Inflammatory macrophage treated with lipopolysaccharide for 1 hour (primary cell): ENCODE data around the gene GLIS2.

ENCODE experiments used
- DNase-seq, 2 donors: peaks; one replicate each; pipeline ENCODE4 v3.0.0-alpha.2; 2020 to 2022

GLIS2 gene

DNA sequence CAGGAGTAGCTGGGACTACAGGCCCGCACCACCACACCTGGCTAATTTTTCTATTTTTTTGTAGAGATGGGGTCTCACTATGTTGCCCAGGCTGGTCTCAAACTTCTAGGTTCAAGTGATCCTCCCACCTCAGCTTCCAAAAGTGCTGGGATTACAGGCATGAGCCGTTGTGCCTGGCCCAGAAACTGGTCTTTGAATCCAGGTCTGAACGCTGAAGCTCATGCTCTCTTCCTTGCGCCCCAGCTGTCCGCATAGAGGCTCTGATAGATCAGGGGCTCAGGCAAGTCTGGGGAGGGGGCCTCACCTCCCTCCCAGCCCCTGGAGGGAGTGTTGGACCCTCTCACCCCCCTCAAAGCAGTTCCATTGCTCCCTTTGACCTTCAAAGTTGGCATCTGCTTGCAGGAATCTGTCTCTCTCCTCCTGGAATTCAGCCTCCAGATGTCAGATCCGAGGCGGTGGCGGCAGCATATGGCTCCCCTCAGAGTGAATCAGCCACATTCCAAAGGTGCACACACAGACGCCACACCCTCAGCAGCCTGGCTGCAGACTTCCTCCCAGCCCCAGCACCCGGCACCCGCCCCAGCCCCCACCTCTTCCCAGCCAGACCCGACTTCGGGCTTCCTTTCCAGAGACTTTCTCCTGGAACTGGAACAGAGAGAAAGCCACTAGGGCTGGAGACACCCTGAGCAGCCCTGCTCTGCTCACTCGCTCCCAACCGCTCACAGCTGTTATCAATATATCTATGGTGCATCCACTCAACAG lies 16.9 kb upstream of the GLIS2 start:
- no peak for DNase-seq

DNA sequence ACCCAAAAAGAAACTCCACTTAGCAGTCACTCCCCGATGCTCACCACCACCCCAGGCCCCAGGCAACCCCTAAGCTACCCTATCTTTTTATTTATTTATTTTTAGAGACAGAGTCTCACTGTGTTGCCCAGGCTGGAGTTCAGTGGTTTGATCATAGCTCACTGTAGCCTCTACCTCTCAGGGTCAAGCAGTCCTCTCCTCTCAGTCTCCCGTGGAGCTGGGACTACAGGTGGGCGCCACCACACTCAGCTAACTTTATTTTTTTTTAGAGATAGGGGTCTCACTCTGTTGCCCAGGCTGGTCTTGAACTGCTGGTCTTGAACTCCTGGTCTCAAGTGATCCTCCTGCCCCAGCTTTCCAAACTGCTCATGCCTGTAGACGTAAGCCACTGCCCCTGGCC lies 14.7 kb upstream of the GLIS2 start:
- DNase-seq = no peak

DNA sequence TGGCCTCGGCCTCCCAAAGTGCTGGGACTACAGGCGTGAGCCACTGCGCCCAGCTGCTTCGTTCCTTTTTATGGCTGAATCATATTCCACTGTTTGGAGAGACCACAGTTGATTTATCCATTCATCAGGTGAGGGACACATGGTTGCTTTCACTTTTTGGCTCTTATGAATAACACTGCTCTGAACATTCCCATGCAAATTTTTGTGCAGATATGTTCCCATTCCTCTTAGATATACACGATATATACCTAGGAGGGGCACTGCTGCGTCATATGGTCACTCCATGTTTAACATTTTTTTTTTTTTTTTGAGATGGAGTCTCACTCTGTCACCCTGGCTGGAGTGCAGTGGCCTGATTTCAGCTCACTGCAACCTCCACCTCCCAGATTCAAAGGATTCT lies 13.9 kb upstream of the GLIS2 start:
- DNase-seq = no peak

DNA sequence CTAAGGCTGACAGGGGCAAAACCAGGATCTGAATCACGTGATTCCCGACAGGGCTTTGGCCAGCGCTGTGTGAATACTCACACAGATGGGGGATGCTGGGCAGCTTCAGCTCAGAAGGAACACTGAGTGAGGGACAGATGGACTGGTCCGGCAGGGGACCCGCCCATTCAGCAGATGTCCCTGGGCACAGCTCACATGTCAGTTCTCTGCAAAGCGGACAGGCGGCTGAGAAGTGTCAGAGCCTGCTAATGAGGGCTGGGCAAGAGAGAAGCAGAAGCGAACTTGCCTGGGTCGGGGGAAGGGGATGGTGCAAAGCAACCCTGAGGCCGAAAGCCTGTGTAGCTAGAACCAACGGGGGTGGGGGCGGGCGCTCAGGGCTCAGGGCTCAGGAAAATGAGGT lies 11.9 kb upstream of the GLIS2 start:
- no peak for DNase-seq

DNA sequence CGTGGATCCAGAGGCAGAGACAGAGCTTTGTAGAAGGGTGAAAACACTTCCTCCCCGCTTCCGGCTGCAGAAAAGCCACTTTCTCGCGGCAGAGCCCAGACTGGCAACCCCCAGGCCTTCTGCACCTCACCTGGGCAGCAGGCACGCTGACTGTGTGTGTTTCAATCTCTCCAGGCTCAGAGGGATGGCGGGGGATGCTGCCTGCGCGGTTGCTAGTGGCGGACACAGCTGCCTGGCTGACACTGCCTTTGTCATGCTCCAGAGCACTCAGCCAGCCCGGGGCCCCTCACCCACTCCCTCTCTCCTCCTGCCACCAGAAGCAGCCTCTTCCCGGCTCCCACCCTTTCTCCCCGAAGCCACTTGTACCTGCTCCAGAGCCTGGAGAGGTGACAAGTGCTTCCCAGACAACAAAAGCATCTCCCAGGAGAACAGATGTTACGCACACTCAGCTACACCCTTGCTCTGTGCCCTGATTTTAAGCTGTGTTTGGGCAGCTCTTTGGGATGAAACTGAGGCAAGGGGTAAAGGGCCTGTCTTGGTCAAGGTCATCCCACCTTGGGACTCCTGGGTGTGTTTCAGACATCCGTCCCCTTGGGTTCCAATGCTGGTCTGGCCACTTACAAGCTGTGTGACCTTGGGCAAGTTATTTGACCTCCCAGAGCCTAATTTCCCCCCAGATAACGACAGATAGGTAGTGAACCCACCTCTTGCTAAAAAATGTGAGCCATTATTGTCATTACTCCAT lies 9.2 kb upstream of the GLIS2 start:
- no peak for DNase-seq

DNA sequence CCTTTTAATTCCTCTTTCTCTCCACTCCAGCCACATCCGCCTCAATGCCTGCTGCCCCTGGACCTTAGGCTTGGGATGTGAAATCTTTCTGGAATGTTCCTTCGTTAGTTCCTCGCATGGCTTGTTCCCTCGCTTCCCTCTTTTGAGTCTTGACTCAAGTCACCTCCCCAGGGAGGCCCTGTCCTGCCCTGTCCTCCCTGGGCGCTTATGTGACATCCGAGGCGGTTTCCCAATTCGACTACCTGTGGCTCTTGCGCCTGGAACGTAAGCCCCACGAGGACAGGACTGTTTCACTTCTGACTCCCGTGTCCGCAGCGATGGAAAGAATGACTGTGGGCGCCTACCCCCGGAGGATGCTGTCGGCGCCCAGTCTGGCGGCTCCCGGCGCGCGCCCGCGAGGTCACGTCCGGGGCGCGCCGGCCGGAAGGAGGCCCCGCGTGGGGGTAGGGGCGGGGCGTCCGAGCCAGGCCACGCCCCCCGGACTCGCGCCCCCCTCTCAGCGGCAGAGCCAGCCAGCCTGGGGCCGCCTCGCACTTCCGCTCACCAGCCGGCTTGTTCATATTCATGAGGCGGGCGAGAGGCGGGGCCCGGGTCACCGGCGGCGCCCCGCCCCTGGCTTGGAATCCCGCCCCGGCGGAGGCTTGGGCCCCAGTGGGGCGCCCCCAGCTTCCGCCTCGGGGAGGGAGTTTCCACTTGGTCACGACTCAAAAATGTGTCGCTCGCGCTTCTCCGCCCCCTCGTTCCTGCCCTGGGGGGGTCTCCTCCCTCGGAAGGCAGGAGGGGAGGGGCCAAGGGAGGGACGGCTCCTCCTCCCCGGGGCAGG lies 8.4 kb upstream of the GLIS2 start:
- DNase-seq = peak; percentile 92 to 96

DNA sequence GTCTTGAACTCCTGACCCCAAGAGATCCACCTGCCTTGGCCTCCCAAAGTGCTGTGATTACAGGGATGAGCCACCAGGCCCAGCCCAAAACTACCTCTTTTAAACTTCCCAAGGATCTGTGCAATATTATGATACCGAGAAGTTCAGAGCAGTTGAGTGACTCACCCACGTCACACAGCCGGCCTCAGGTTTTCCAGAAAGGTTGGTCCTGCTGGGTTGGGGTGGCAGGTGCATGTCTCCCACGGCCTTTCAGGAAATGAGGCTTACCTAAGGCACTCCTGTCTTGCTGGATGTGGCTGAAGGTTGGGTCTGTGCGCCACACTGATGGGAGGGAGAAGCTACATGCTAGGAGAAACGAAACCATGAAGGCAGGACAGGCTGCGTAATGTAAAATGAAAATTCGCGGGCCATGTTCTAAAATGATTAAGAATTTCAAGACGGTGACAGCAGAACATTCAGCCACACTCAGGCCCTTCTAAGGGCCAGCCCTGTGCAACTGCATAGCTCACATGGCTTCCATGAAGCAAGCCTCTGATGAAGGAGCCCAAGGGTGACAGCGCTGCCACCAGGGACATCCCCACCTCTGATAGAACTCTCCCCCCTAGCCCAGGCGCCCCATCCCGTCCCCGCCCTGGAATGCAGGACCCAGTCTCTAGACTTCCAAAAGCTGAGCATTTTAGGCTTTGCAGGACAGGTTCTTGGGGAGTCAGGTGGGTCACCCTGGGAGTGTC lies 6.6 kb upstream of the GLIS2 start:
- DNase-seq = no peak

DNA sequence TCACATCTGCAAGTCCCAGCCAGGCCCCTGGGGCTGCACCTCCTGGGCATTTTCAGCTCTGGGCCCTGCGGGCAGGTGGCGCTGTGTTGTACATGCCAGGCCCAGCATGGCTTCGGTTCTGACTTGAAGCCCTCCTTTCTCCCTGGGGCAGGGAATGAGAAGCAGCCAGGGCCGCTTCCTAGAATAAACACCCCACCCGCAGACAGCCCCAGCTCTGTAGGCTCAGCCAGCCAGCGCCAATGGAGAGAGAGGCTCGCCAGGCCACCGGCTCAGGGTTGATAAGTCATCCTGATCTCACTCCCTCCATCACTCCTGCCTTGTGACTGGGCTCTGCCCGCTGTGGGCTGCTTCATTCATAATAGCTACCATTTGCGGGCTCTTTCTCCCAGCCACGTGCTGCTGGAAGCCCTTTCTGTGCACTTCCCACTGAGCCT lies 6.0 kb upstream of the GLIS2 start:
- DNase-seq = peak; percentile 35 to 44

DNA sequence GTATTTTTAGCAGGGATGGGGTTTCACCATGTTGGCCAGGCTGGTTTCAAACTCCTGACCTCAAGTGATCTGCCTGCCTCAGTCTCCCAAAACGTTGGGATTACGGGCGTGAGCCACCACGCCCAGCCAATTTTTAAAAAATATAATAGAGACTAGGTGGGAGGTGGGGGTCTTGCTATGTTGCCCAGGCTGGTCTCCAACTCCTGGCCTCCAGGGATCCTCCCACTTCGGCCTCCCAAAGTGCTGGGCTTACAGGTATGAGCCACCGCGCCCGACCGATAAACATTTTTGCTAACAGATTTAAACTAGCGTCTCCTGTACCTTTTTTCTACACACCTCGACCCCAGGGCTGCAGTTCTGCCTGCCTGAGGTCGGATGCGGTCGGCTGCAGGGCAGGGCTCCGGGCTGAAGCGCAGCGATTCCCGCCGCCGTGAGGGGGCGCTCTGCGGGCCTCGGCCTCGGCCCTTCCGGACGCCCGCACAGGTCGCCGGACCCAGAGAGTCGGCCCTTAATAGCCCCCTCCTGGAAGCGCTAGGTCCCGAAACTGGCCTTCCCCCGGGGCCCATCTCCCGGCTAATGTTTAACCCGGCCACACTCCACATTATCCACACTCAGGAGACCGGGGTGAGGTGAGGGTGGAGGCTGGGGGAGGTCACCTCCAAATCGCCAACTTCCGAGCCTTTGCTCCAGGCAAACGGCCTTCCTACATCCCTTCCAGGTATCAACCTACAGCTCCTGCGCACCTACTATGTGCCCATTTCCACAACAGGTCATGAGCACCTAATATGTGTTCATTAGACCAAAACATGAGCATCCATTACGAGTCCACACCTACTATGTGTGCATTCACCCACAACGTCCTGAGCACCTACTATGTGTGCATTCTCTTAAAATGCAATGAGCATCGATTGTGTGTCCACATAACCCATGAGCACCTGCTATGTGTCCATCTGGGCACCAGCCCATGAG lies 2.0 kb upstream of the GLIS2 start:
- DNase-seq = peak in 1 of 2 donors; percentile 56

DNA sequence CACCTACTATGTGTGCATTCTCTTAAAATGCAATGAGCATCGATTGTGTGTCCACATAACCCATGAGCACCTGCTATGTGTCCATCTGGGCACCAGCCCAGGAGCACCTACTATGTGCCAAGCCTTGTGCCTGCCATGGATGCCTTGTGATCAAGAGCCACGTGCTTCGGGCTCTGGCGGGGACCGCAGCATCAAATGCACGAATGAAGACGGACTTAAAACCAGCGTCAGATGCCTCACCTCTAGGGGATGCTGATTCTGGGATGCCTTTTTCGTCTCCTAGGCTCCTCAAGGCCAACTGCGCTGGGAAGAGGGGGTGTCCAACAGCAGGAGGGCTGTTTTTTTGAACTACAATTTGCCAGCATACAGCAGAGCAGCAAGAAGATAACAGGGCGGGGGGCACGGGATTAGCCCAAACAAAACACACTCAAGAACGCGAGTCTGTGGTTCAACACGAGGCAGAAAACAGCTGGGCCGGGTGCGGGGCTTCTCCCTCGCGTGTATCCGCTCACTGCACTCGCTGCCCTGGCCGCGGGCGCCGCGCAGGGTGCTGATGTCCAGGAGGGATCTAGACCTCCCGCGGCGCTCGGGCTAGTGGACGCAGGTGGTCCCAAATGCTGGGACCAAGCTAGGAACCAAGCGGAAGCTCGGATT lies 1.2 kb upstream of the GLIS2 start:
- DNase-seq = no peak

DNA sequence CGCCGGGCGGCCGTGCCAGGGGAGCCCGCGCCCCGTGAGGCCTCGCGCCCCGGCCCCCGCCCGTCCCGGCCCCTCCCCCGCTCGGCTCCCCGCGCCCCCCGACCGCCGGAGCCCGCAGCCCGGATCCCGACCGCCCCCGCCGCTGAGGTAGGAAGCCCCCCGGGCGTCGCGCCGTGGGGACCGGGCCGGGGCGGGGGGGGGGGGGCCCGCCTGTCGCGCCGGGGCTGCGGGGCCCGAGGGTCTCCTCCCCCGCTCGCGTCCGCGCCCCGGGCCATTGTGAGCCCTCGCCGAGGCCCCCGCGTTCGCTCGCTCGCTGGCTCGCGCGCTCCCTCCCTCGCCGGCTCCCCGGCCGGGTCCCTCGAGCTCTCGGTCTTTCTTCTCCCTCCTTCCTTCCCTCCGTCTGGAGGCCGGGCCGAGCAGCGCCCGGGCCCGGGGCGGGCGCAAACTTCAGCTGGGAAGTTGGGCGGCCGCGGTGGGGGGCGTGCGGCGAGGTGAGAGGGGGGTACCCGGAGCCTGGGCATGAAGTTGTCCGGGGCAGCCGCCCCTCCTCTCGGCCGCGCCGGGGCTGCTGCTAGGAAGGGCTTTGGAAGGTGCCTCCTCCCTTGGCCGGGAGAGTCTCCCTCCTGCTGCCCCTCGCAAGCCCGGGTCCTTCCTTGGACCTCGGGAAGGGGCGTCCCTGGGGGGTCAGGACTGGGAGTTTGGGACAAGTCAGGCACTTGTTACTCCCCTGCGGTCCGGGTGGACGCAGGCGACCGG lies 419 bp downstream of the GLIS2 start:
- DNase-seq = no peak

DNA sequence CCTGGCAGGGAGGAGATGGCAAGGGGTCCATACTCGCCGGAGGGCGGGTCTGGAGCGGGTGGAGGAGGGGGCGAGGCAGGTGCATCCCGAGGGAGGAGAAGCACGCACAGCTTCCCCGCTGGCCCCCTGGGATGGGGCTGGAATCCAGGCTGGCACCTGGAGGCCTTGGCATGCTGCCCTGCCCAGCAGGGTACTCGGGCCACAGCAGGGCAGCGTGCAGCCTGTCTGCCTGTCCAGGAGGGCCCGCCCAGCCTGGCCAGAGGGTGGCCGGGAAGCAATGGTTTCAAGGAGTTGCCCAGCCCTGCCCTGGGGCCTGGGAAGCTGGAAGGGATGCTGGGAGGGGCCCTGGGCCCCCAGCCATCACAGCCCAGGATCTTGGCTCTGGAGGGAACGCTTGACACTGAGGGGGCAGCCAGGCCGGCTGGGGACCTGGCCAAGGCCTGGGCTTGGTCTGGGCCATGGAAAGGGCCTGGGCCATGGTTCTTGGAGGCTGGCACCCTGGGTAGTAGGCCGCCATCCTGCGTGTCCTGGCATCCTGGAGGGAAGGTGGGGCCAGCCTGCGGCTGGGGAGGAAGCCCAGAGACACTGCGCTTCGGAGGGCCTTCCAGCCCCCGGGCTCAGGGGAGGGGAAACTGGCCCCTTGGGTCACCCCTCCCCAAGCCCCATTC lies 1.1 kb downstream of the GLIS2 start:
- no peak for DNase-seq

DNA sequence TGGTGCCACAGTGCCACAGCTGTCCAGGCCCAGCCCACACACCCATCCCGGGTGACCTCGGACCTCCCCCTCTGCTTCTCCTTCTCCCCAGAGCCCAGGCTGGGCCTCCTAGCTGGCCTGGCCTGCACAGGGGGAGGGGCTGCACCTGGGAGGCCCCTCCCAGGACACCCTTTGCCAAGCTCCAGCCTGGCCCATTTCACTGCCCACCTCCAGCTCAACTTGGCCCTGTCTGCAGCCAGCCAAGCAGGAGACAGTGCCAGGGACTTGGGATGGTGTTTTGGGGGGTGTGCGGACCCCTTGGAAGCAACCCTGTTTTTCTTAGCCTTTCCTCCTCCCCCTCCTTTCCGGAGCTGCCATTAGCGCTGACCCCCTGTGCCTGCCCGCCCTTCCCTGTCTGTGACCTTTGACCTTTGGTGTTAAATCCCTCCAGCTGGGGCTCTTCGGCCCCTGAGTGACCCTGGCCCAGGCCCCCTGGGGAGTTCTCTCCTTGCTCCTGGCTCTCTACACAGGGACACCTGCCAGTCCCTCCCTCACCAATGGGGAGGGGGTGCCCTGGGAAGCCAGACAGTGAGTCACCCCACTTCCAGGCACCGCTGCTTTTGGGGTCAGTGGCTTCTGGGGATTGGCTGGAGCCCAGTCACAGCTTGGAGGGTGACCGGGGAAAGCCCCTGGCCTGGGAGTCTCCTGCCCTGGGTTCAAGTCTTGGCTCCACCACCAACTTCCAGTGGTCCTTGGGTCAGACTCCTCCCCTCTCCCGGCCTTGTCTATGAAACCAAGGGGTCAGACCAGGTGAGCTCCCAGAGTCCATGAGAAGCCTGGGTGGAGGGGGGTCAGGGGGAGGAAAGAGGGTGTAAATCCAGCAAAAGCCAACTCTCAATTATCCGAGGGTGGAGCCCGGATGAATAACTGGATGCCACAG lies 1.9 kb downstream of the GLIS2 start:
- no peak for DNase-seq

DNA sequence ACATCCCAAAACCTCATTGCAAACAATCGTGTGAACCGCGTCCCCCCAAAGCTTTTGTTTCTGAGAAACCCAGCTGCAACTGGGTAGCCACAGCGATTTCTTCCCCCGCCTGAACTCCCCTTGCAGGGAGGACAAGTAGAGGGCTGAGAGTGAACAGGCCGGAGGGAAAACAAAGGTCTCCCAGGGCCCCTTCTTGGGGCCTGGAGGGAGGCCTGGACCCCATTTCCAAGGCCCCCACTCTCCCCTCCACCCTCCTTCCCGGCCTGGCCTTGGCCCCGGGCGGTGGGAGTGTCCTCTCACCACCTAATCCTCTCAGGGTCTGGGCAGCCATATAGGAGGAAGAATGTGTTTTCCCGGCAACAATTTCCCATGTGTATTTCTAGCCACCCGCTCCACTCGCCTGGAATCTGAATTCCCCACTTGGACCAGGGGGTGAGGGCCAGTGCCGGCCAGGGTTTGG lies 2.6 kb downstream of the GLIS2 start:
- no peak for DNase-seq

DNA sequence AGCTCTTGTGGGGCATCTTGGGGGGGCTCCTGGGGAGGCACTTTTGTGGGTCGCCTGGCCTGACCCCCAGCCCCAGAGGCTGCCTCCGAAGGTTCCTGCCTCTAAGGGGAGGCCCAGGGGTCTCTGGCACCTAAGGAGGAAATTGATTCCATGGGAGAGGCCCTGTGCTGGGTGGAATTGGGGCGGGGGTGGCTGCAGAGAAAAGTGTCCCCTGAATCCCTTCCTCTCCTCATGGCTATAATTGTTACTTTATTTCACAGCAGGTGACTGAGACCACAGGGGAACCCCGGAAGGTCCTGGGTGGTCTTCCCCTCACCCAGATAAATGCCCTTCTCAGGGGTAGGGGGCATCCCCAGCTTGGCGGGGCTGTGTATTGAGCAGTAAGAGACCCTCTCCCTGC lies 3.1 kb downstream of the GLIS2 start:
- DNase-seq = no peak

DNA sequence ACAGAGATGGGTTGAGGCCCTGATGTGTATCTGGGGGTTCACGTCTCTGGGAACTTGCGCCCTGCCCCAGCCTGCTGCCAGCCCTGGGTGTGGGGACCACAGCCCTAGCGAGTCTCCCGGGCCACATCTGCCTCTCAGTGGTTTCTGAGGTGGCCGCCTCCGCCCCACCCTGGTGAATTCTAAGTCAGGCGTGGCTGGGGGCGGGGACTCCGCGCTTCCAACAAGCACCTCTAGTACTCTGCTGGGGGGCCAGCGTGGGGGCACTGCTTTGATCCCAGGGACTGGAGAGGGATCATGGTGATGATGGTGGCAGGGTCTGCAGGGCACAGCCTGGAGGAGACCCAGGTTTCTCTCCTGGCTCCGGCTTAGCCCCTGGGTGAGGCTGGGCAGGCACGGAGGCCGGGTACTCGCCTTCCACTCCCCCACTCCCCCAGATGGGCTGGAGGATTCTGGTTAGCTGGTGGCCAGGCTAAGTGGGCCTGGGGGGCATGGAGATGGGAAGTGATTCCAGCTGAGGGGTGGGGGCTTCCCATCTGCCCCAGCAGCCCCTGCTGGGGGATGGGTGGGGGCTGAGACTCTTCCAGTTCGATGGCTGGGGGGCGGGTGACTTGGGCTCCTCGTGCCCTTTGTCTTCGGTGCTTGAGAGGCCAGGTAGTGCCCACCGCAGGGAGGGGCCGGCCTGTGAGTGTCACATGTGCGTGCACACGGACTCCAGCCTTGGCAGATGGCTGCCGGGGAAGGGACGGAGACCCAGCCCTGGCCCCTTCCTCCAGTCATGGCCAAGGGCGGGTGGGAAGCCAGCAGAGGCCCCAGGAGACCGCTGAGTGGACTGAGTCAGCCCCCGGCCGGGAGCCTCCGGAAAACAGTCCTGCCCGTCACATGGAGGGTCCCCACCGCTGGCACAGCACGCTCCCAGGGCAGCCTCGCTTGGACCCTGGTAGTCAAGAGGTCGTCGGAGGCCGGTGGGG lies 3.9 kb downstream of the GLIS2 start:
- no peak for DNase-seq

DNA sequence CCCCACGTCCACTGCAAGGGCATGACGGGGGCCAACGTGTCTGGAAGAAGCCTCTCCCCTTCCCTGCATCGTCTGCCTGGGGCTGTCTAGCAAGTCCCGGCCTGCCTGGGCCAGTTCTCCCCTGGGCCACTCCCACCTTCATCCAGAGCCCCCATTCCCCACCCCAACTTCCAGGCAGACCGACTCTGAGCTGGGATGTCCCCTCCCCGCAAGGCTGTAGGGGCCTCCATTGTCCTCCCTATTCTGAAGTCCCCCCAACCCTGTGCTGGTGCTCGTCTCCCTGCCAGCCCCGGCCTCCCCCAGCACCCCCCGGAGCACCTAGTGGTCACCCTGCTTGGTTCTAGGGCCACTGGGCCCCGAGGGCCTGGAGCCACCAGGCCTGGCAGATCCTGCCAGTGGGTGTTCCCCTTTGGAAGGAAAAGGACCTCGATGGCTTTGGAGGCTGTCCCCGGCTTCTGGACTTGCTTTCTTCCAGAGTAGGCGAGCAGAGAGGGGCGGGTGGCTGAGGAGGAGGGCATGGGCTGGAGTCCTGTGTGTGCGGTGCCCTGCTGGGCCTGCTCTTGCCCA lies 4.8 kb downstream of the GLIS2 start:
- no peak for DNase-seq
